ENCODE results near the gene KHNYN.
A peak's percentile ranks its signal among the peaks of the same experiment; 100 is the strongest.

KHNYN gene

DNA sequence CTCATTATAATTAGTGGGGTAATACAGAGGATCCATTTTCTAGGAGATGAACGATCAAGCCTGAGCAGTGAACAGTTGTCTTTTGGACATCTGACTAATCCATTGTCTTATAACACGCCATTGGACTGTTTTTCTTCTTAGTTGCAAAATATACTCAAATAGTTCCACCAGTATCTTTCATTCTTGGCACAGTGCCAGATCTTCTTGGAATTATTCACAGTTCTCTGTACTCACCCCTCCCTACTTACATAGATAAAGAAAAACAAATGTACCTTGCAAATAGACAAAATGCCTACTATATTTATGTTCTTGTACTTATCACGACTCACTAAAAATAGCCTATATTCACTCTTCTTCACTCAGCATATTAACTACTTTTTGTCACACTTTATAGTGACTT lies 4.0 kb upstream of the KHNYN start:
- no peak for DNase-seq

DNA sequence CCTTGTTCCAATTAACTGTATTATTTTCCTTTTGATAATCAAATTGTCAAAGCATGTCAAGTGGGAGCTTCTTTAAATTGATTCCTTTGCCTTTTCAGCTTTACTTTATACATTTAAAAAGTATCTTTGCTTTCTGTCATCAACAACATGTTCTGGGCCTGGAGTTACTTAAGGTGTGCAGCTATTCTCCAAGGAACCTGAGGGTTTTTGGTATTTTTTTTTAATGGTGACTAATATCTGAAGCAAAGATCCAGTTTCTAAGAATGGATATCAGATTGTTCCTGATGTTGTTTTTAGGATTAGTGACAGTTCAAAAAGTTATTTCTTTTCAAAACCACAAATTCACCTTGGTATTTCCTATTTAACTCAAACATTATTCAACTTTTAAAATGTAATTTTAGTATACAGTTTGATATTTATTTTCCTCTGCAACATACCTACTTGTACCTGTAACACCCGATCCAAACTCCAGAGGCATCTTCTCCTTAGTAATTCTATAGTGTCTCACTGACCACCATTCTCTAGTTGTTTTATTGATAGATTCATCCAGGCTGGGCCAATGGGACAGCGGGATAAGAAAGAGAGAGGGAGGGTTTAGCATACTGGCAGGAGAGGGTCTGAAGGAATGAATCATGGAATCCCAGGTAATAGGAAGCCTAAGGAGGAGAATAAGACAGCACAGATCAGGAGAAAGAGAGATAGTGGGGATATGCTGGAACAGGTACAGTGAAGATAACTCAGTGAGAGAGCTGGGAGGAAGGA lies 3.4 kb upstream of the KHNYN start:
- no peak for DNase-seq

DNA sequence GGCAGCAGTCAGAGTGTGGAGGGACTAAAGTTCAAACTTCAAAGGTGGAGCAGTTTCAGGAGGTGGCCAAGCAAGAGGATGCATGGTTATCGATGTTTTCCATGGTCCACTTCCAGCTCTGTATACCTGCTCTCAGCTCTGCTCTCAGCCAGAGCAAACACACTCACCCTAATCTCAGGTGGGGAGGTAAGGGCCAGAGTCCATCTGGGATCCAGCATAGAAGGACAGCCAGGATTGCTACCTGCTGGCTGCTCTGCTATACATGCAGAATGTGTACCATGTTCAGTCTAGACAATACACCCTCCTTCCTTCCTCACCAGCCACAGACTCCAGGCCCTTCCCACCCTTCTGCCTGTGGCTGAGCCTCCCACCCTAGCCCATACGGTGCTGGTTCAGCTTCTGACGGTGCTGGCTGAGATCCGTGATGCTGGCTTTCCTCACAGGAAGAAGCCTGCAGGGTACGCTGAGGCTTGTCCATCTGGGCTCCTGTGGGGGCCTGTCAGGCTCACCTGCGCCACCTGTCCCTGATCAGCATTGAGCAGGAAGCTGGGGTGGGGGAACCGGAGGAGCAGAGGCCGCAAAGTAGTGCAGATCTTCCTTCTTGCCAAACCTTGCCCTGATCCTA lies 2.7 kb upstream of the KHNYN start:
- DNase-seq: no peak

DNA sequence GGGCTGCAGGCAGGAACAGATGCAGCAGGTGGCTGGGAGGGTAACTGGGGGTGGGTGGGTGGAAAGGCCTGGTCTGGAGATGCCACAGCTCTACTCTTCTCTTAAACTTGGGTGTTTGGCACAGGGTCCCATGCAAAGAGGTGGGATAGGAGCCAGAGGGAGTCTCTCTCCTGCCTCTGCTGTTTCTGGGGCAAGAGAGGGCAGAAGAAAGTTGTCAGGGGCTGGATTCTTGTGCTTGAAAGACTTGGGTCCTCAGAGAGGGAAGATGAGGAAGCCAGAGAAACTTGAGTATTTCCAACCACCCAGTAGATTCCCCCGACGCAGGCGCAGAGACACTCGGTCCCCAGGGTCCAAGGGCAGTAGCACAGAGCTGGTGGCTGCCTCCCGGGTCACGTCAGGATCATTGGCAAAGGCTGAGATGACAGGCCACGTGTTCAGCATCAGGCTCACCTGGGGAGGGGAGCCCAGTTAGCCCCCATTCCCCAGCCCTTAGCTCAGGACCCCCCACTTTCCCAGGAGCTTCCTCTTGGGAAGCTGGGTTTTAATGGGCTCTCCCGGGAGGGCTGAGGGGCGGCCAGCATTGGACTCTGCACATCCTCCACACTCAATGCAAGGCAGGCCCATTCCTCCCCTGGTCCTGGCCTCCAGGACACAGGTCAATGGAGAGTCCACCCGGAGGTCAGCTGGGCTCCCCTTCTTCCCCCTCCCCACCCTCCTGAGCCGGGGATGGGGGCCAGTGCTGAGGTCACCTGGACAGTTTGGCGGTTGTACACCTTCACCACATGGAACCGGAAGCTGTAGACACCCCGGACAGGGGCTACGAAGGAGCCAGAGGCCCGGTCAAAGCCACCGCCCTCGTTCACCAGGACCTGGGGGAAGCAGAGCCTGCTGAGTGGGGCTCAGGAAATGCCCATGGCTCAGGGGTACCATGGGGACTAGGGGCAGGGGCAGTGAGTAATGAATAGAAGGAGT lies 1.9 kb upstream of the KHNYN start:
- no peak for DNase-seq

DNA sequence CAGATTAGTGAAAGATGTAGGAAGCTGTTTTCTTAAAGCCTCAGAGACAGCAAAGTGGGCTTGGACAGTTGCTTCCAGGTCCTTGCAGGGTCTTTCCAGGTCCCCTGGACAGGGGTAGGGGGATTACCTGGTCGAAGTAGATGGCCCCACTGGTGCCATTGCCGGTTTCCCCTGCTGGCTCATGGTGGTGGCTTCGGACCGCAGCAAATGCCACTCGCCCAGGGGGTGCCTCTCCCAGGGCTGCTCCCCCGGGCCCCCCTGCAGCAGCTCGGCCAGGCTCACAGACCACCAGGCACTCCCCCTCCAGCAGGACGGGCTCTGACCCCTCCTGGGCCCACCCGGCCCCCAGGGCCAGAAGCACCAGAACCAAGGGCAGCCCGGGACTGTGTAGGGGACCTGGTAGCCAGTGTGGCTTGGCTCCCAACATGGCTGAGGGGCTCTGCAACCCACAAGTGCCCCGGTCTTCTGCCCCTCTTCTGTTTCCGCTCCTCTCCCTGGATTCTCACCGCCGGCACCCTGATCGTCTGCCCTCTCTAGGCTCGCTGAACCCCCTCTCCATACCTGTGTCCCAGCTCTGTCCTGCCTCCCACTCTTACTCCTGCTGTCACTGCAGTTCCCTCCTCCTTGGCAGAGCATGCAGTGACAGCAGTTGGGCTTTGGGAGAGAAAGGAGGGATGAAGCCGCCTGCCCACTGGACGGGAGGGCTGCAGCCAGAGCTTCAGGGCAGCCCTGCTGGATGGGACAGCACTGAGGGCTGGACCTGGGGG lies 943 bp upstream of the KHNYN start:
- DNase-seq: no peak

DNA sequence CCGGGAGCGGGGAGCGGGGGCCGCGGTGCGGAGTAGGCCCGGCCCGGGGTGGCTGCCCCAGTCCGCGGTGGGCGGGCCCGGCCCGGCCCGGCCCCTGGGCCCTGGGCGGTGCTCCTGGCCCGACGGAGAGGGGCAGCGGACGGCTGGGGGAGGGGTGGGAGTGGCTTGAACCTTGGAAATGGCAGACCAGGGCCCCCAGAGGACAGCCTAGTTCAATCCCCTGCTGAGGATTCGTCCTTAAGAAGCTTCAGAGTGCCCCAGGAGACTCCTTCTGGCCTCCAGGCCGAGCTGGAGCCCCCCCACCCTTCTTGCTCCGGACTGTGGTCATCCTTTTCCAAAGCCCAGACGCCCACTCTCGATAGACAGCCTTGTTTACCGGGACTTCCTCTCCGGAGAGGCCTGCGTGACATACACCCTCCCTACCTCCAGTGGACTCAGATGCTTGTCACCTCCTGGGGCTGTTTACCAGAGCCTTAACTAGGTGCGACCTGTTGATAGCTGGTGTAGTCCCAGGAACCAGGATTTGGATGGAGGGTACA lies 458 bp downstream of the KHNYN start:
- DNase-seq: no peak

DNA sequence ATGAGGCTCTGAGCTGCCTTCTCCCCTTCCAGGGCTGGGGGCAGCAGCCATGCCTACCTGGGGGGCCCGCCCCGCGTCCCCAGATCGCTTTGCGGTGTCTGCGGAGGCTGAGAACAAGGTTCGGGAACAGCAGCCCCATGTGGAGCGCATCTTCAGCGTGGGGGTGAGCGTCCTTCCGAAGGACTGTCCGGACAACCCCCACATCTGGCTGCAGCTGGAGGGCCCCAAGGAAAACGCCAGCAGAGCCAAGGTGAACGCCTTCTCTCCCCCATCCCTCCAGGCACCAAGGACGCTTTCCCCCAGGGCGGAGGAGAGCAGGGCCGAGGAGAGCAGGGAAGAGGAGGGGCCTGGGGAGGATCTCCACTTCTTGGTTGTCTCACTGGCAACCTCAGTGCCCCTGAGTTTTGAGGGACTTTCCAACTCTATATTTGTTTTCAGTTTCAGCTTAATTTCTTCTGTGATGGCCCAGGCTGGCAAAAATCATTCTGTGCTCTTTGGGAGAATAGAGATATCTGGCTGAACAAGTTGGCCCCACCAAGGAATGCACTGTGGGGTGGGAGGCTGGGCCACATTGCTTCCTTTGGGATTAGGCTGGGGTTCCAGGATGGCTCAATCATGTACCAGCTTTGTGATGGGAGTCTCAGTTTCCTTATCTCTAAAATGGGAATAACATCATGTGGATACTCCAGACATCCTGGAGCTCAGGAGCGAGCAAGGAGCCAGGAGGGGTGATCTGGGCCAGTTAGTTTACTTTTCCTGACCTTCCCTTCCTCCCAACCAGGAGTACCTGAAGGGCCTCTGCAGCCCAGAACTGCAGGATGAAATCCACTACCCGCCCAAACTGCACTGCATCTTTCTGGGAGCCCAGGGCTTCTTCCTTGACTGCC lies 1.2 kb downstream of the KHNYN start:
- no peak for DNase-seq

DNA sequence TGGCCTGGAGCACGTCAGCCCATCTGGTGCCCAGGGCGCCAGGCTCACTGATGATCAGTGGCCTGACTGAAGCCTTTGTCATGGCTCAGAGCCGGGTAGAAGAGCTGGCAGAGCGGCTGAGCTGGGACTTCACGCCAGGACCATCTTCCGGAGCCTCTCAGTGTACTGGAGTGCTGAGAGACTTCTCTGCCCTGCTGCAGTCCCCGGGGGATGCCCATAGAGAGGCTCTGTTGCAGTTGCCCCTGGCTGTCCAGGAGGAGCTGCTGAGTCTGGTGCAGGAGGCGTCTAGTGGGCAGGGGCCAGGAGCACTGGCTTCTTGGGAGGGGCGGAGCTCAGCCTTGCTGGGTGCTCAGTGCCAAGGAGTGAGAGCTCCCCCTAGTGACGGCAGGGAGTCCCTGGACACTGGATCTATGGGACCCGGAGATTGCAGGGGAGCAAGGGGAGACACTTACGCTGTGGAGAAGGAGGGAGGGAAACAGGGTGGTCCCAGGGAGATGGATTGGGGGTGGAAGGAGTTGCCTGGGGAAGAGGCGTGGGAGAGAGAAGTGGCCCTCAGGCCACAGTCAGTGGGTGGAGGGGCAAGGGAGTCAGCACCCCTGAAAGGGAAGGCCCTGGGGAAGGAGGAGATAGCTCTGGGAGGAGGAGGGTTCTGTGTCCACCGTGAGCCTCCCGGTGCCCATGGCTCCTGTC lies 2.0 kb downstream of the KHNYN start:
- peak; percentile 59 to 93 for DNase-seq

DNA sequence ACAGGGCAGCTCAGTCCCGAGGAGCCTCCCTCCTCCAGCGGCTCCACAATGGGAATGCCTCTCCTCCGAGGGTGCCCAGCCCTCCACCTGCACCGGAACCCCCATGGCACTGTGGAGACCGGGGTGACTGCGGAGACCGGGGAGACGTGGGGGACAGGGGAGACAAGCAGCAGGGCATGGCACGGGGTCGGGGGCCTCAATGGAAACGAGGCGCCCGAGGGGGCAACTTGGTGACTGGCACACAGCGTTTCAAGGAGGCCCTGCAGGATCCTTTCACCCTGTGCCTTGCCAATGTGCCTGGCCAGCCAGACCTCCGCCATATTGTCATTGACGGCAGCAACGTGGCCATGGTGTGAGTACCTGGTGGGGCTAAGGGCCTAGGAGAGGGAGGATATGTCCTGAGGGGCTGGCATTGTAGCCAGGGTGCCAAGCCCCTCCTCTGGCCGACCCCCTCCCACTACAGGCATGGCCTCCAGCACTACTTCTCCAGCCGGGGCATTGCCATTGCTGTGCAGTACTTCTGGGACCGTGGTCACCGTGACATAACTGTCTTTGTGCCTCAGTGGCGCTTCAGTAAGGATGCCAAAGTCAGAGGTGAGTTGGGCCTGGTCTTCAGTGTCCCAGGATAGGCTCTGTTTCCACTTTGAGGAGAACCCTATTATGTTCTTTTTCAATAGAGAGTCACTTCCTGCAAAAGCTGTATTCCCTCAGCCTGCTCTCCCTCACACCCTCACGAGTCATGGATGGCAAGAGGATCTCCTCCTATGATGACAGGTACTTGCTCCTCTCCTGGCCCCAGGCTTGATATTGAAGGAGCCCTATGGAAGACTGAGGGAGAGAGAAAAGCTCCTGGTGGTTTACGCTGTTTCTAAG lies 2.7 kb downstream of the KHNYN start:
- DNase-seq: no peak

DNA sequence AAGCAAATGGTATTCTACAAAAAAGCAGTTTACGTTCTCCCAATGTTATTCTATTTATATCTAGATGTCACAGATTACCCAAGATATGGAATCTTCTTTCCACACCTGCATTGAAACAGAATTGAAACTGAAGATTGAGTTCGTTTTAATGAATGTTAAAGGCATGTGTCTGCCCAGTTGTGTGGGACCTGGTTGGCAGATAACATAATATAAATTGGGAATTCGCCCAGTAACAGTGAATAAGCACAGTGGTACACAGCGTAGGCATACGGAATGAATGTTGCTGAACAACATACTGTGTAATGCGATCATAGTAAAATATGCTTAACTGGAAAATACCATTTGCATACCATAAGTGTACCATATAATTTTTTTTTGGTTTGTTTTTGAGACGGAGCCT lies 4.3 kb downstream of the KHNYN start:
- DNase-seq: no peak

DNA sequence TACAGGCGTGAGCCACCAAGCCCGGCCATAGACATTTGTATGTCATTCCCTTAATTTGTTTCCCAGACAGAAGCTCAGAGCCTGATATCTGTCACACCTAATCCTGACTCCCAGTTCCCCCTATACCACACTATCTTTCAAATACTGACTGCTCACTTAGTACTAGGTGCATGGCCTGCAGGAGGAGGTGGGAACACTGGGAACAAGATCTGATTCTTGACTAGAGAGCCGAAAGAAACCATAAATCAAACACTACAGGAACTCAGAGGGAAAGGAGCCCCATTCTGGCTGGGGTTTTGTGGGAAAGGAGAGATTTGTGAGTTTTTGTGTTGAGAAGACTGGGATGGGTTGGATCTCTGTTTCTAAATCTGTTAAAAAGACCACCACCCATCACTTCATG lies 4.9 kb downstream of the KHNYN start:
- DNase-seq: no peak

DNA sequence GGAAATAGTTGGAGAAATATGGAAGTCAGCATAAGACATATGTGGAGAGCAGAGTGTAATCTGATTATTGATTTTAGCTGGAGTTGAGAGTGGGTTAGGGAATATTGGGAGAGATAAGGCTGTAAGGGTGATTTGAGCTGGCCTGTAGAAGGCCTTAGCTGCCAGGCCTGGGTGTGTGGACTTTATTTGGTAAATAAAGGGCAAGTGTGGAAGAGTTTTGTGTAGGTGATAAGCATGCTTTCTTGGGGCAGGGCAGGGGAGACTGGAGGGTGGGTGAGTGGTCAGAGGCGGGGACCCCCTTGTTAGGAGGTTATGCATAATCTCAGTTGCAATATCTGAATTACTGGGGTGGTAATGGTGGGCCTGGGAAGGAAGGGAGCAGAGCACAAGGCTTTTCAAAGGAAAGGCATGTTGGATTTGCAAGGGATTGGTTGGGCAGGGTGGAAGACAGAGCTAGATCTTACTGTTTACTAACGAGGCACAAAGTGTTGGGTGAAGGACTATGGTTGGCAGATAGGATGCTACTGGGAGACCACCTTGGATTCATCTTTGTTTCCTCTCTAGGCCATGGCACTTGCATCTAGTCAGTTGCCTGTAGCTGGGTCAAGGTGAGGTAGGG lies 5.5 kb downstream of the KHNYN start:
- DNase-seq: no peak

DNA sequence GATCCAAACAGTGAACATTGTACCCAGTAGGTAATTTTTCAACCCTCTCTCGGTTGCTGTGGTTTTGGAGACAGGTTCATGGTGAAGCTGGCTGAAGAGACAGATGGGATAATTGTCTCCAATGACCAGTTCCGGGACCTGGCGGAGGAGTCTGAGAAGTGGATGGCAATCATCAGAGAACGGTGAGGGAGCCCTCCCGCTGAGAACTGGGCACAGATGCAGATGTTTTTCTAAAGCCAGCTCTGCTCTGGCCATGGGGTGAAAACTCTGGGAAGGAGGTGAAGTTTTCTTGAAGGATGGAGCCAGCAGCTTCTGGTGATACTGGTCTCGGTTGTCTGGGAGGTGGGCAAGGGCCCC lies 6.2 kb downstream of the KHNYN start:
- no peak for DNase-seq

DNA sequence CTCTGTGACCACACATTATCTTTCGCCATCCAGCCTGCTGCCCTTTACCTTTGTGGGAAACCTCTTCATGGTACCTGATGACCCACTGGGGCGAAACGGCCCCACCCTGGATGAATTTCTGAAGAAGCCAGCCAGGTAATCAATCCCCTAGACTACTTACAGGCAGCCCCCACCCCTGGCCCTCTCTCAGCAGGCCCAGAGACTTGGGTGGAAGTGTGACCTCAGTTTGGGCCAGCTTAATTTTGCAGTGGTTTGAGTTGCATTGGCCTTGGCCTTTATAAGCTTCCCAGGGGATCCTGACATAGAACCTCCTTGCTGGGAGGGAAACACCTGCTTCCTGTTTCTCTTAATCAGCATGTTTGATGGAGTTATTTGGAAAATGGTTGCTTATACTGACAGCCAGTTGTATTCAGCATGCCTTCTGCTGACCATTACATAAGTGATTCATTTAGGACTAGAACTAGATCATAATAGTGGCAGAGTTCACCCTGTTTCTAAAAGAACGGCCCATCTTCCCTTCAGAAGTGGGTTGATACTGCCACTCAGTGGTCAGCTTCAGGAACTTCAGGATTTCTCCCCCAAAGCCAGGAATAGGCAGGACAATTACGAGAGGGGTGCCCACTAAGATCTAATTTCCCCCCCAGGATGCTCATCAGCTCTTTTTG lies 6.7 kb downstream of the KHNYN start:
- DNase-seq: peak in 1 of 2 experiments; percentile 26

DNA sequence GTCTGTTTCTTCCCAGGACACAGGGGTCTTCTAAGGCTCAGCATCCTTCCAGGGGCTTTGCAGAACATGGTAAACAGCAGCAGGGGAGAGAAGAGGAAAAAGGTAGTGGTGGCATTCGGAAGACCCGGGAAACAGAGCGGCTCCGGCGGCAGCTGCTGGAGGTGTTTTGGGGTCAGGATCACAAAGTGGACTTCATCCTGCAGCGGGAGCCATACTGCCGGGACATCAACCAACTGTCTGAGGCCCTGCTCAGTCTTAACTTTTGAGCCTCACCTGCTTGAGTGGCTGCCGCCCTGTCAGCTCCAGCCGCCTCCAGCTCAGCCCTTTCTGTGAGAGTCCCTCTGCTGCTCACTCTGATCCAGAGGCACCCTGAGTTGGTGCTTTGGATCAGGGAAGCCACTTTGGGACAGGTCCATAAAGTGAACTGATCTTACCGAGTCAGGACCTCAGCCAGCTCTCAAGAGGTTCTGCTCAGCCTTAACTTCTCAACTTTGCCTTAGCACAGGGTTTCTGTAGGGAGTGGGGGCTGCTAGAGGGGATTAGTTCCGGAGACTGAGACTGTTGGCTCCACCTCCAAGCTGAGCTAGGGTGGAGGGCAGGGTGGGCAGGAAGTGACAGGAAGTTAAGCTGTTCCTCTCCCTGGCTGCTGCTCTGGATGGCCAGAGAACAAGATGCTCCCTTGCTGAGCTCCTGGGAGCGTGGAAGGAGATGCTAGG lies 7.4 kb downstream of the KHNYN start:
- DNase-seq: no peak

DNA sequence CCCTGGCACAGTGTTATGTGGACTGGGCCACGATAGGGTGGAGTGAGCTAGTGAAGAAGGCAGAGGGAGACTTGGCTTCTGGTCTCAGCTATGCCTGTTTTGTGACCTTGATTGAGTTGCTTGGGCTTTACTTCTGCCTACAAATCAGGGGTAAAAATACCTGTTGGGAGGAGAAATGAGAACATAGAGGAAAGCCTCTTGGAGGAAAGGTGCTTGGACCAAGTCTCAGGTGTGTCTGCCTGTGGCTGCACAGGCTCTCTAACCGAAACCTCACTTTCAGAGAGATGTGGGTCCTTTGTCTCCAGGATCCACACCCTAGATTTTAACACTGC lies 7.9 kb downstream of the KHNYN start:
- DNase-seq: no peak

DNA sequence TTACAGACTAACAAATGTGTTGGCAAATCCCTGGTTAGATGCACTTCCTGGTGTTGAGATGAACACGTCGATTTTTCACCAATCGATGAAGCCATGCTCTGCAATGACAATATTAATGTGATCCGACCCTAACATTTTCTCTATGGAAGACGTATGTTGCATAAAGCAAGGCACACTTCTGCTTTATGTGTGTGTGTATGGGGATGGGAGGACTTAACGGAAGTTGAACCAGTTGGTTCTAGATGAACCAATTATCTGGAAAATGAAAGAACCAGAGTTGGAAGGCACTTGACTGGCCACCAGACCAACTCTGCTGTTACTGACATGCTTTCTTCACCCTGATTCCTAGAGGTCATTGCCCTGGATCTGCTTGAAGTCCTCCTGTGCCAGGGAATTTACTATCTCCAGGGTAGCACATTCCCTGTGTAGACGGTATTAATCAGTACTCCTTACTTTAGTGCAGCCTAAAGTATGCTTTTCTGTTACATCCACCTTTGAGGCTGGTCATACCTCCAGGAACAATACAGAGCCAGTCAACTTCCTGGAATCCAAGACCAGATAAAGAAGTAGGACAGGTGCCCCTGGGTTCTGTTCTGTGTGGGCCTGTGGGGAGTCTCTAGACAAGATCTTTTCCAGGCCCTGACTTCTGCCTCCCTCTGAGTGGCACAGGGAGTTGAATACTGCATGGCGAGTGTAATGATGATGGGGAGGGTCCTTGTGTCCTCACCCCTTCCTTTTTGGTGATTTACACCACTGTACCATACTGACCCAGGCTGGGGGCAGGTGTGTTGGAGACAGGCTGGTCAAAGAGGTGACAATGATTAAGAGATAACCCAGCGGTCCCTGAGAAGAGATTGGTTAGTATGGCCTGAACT lies 8.7 kb downstream of the KHNYN start:
- no peak for DNase-seq
